H4 (cell line): ENCODE data around the gene SMIM22. TPM values are rescaled to one million over a fixed set of nuclear protein-coding genes. Genes with fewer than 3 reads are reported as not detected.

ENCODE experiments used
- DNase-seq: peaks from one replicate; pipeline ENCODE4 v3.0.0-alpha.2; 2015; ENCODE audit warnings: low spot score
- total RNA-seq: library from RNA; depleted of rRNA; stranded (reverse); fragments of >200 nt; shearing (Covaris generic); gene quantifications from 2 replicates; pipeline ENCODE4 v1.2.3, GENCODE V29; 2014; rRNA removed

SMIM22 gene
- not detected in 2 replicates for total RNA-seq

- no peak for DNase-seq
Measured at GRCh38 chr16:4795181-4795827, at the start of gene SMIM22. SMIM22 (plus strand) TSS chr16:4795369; CDS start chr16:4795735, 366 bp downstream.

GRCh38 chr16:4746215-4746614, 49.0 kb upstream of the SMIM22 start:
- no peak for DNase-seq

GRCh38 chr16:4746991-4747574, 48.1 kb upstream of the SMIM22 start:
- DNase-seq: no peak

GRCh38 chr16:4747906-4748681, 47.1 kb upstream of the SMIM22 start:
- no peak for DNase-seq

GRCh38 chr16:4748682-4749411, 46.3 kb upstream of the SMIM22 start:
- DNase-seq: no peak

GRCh38 chr16:4749700-4750257, 45.4 kb upstream of the SMIM22 start:
- DNase-seq: no peak

- no peak for DNase-seq
Measured at GRCh38 chr16:4750896-4751295, 44.3 kb upstream of the SMIM22 start.

GRCh38 chr16:4752351-4753100, 42.6 kb upstream of the SMIM22 start:
- no peak for DNase-seq

- no peak for DNase-seq
Measured at GRCh38 chr16:4753227-4753626, 41.9 kb upstream of the SMIM22 start.

GRCh38 chr16:4754865-4755264, 40.3 kb upstream of the SMIM22 start:
- DNase-seq: no peak

GRCh38 chr16:4755687-4756086, 39.5 kb upstream of the SMIM22 start:
- no peak for DNase-seq

GRCh38 chr16:4760221-4760910, 34.8 kb upstream of the SMIM22 start:
- DNase-seq: no peak

- no peak for DNase-seq
Measured at GRCh38 chr16:4762205-4762604, 33.0 kb upstream of the SMIM22 start.

GRCh38 chr16:4763791-4764190, 31.4 kb upstream of the SMIM22 start:
- no peak for DNase-seq

- DNase-seq: no peak
Measured at GRCh38 chr16:4765511-4766474, 29.4 kb upstream of the SMIM22 start.

GRCh38 chr16:4766875-4767628, 28.1 kb upstream of the SMIM22 start, which contains the start of gene ZNF500:
ZNF500 (minus strand) TSS chr16:4767162; CDS start chr16:4765978, 1,184 bp downstream.
- DNase-seq: peak; percentile 96

GRCh38 chr16:4767872-4768548, 27.2 kb upstream of the SMIM22 start:
- DNase-seq: no peak
